Mesenchymal stem cell (in vitro differentiated cells and primary cell): Measurements from ENCODE around the gene MRPS7.

Experiments used
- DNase-seq: peaks from one replicate; pipeline ENCODE4 v3.0.0-alpha.2; 2013
- H2AFZ ChIP-seq: one replicate; pipeline ENCODE4 v1.6.1; 2013; ENCODE audit warnings: low read depth, mild to moderate bottlenecking, control low read depth, inconsistent platforms, low read length, moderate library complexity
- H2AK5ac ChIP-seq: 2 replicates; pipeline ENCODE4 v1.6.1; 2013; ENCODE audit warnings: low read length, moderate library complexity, mild to moderate bottlenecking, inconsistent platforms; ENCODE audit not compliant: severe bottlenecking
- H2BK120ac ChIP-seq: one replicate; pipeline ENCODE4 v1.6.1; 2013; ENCODE audit warnings: low read depth, mild to moderate bottlenecking, inconsistent platforms, low read length, moderate library complexity
- H2BK12ac ChIP-seq, 2 experiments: one replicate each; pipeline ENCODE4 v1.6.1; 2013; ENCODE audit warnings: inconsistent platforms in 2 of 2, low read length in 2 of 2, mild to moderate bottlenecking in 2 of 2, moderate library complexity in 2 of 2, control low read depth in 1 of 2
- H2BK15ac ChIP-seq: one replicate; pipeline ENCODE4 v1.6.1; 2013; ENCODE audit warnings: mild to moderate bottlenecking, low read depth, inconsistent platforms; ENCODE audit not compliant: poor library complexity, severe bottlenecking
- H2BK5ac ChIP-seq: 2 replicates; pipeline ENCODE4 v1.6.1; 2013; ENCODE audit warnings: low read depth, mild to moderate bottlenecking, low read length, control low read depth, inconsistent platforms; ENCODE audit not compliant: poor library complexity, severe bottlenecking
- H3K14ac ChIP-seq, 2 experiments: one replicate each; pipeline ENCODE4 v1.6.1; 2013; ENCODE audit warnings: inconsistent platforms in 2 of 2, low read length in 2 of 2, control low read depth in 1 of 2, mild to moderate bottlenecking in 1 of 2, moderate library complexity in 1 of 2
- H3K18ac ChIP-seq, 2 experiments: one replicate each; pipeline ENCODE4 v1.6.1; 2013; ENCODE audit warnings: inconsistent platforms in 2 of 2, low read length in 2 of 2, control low read depth in 1 of 2, low read depth in 1 of 2, mild to moderate bottlenecking in 1 of 2
- H3K23ac ChIP-seq, 2 experiments: one replicate each; pipeline ENCODE4 v1.6.1; 2013; ENCODE audit warnings: inconsistent platforms in 2 of 2, low read length in 2 of 2, mild to moderate bottlenecking in 2 of 2, moderate library complexity in 2 of 2, control low read depth in 1 of 2
- H3K27ac ChIP-seq: 2 replicates; pipeline ENCODE4 v1.5.1; 2013; ENCODE audit warnings: mild to moderate bottlenecking, moderate library complexity, low read length, control low read depth, inconsistent platforms; ENCODE audit not compliant: poor library complexity, severe bottlenecking
- H3K27me3 ChIP-seq, 2 experiments: 2 replicates each; pipeline versions ENCODE4 v1.6.1 to v1.7.0; 2013; ENCODE audit warnings: low read length in 2 of 2, mild to moderate bottlenecking in 2 of 2, moderate library complexity in 2 of 2, control low read depth in 1 of 2, inconsistent platforms in 1 of 2; ENCODE audit not compliant: control insufficient read depth in 1 of 2, insufficient read depth in 1 of 2
- H3K36me3 ChIP-seq, 2 experiments: 2 replicates each; pipeline versions ENCODE4 v1.6.1 to v1.7.0; 2013; ENCODE audit warnings: low read length in 2 of 2, control low read depth in 1 of 2, inconsistent platforms in 1 of 2, low read depth in 1 of 2, mild to moderate bottlenecking in 1 of 2; ENCODE audit not compliant: insufficient read depth in 2 of 2, control insufficient read depth in 1 of 2
- H3K4ac ChIP-seq, 2 experiments: one replicate each; pipeline ENCODE4 v1.6.1; 2013; ENCODE audit warnings: inconsistent platforms in 2 of 2, low read length in 2 of 2, mild to moderate bottlenecking in 2 of 2, moderate library complexity in 2 of 2, control low read depth in 1 of 2, low read depth in 1 of 2
- H3K4me1 ChIP-seq: 2 replicates; pipeline ENCODE4 v1.6.1; 2013; ENCODE audit warnings: low read depth, low read length, control low read depth; ENCODE audit not compliant: control insufficient read depth, insufficient read depth
- H3K4me2 ChIP-seq: 2 replicates; pipeline ENCODE4 v1.6.1; 2013; ENCODE audit warnings: low read length, mild to moderate bottlenecking, inconsistent platforms; ENCODE audit not compliant: poor library complexity, severe bottlenecking
- H3K4me3 ChIP-seq, 2 experiments: 2 replicates each; pipeline versions ENCODE4 v1.5.1 to v1.7.0; 2013; ENCODE audit warnings: low read length in 2 of 2, mild to moderate bottlenecking in 2 of 2, control low read depth in 1 of 2, low read depth in 1 of 2; ENCODE audit not compliant: insufficient read depth in 1 of 2
- H3K79me1 ChIP-seq: replicated peaks from 2 replicates; pipeline ENCODE4 v1.6.1; 2013; ENCODE audit warnings: mild to moderate bottlenecking, control low read depth, low read length, inconsistent platforms; ENCODE audit not compliant: poor library complexity, severe bottlenecking
- H3K9ac ChIP-seq: 2 replicates; pipeline ENCODE4 v1.7.0; 2013; ENCODE audit warnings: mild to moderate bottlenecking, low read length, moderate library complexity
- H3K9me3 ChIP-seq: 2 replicates; pipeline ENCODE4 v1.7.0; 2013; ENCODE audit warnings: mild to moderate bottlenecking, low read length; ENCODE audit not compliant: control insufficient read depth
- H4K8ac ChIP-seq: one replicate; pipeline ENCODE4 v1.6.1; 2013; ENCODE audit warnings: inconsistent platforms, mild to moderate bottlenecking, low read length, moderate library complexity
- H4K91ac ChIP-seq: one replicate; pipeline ENCODE4 v1.6.1; 2013; ENCODE audit warnings: mild to moderate bottlenecking, low read length, inconsistent platforms
- WGBS: methylation state at CpG from one replicate; pipeline ENCODE4 v1.1.7; 2013; ENCODE audit warnings: mixed read lengths; 5-methylcytosine and 5-hydroxymethylcytosine counted together

MRPS7 gene

GRCh38 chr17:75266316-75267152, 4.9 kb downstream of the MRPS7 start:
- H4K8ac ChIP-seq = no peak overlapping the region
- no peak overlapping the region for H3K9ac ChIP-seq
- no peak overlapping the region for H2BK5ac ChIP-seq
- peaks cover 18% of the 10 kb centered on the region for H3K79me1 ChIP-seq
- no peak overlapping the region for H2BK120ac ChIP-seq
- H3K4me1 ChIP-seq = peaks cover 13% of the 10 kb centered on the region
- no peak overlapping the region for H2BK15ac ChIP-seq
- no peak overlapping the region for H3K23ac ChIP-seq
- H2AK5ac ChIP-seq = no peak overlapping the region
- no peak overlapping the region for H2AFZ ChIP-seq
- no peak overlapping the region for H3K18ac ChIP-seq
- H3K14ac ChIP-seq = no peak overlapping the region
- no peak overlapping the region for H3K4ac ChIP-seq
- no peak overlapping the region for H3K4me2 ChIP-seq
- WGBS = 94% methylated on average over 13 of the region's 13 CpGs
- no peak overlapping the region for H2BK12ac ChIP-seq
- no peaks in the 10 kb centered on the region for H3K27me3 ChIP-seq
- no peak overlapping the region for H3K27ac ChIP-seq
- peak overlapping the region in 1 of 2 experiments; percentile 15 for H3K4me3 ChIP-seq
- H4K91ac ChIP-seq = no peak overlapping the region
- DNase-seq = no peak
- peaks cover 40 to 46% of the 10 kb centered on the region in 2 experiments for H3K36me3 ChIP-seq
- no peaks in the 10 kb centered on the region for H3K9me3 ChIP-seq

- H3K36me3 ChIP-seq = peaks cover 40 to 46% of the 10 kb centered on the region in 2 experiments
- WGBS = 86% methylated on average over 2 of the region's 2 CpGs
- H2BK12ac ChIP-seq = no peak overlapping the region
- H2AK5ac ChIP-seq = no peak overlapping the region
- no peak overlapping the region for H4K8ac ChIP-seq
- H3K4me3 ChIP-seq = no peak overlapping the region
- no peak overlapping the region for H3K27ac ChIP-seq
- H3K79me1 ChIP-seq = peaks cover 20% of the 10 kb centered on the region
- H3K9me3 ChIP-seq = no peaks in the 10 kb centered on the region
- H3K4ac ChIP-seq = no peak overlapping the region
- no peak for DNase-seq
- no peak overlapping the region for H2BK5ac ChIP-seq
- H3K18ac ChIP-seq = no peak overlapping the region
- no peak overlapping the region for H3K4me2 ChIP-seq
- H3K23ac ChIP-seq = no peak overlapping the region
- no peak overlapping the region for H4K91ac ChIP-seq
- H3K27me3 ChIP-seq = no peaks in the 10 kb centered on the region
- no peak overlapping the region for H2AFZ ChIP-seq
- peaks cover 16% of the 10 kb centered on the region for H3K4me1 ChIP-seq
- H3K14ac ChIP-seq = no peak overlapping the region
- H3K9ac ChIP-seq = no peak overlapping the region
- no peak overlapping the region for H2BK15ac ChIP-seq
- no peak overlapping the region for H2BK120ac ChIP-seq
Observed at GRCh38 chr17:75267153-75267410, 5.4 kb downstream of the MRPS7 start.

GRCh38 chr17:75267411-75268232, 5.9 kb downstream of the MRPS7 start:
- no peak overlapping the region for H2AK5ac ChIP-seq

GRCh38 chr17:75269844-75270217, 8.2 kb downstream of the MRPS7 start:
- Histone ChIP-seq H4K8ac (no peak overlapping the region), H3K4ac (peak overlapping the region in 1 of 2 experiments; percentile 6), H3K27ac (no peak overlapping the region), H3K14ac (no peak overlapping the region), H3K4me1 (peaks cover 18% of the 10 kb centered on the region), H3K9ac (peak overlapping the region; percentile 88), H3K36me3 (peaks cover 26 to 34% of the 10 kb centered on the region in 2 experiments), H2BK120ac (no peak overlapping the region), H3K4me3 (peak overlapping the region; percentile 85 to 88), H2AK5ac (no peak overlapping the region), H2BK5ac (no peak overlapping the region), H3K18ac (no peak overlapping the region), H4K91ac (peak overlapping the region; percentile 20), H3K9me3 (no peaks in the 10 kb centered on the region), H2BK12ac (no peak overlapping the region), H2AFZ (peak overlapping the region; percentile 49), H3K27me3 (no peaks in the 10 kb centered on the region), H3K79me1 (peaks cover 13% of the 10 kb centered on the region), H3K4me2 (peak overlapping the region; percentile 85), H2BK15ac (no peak overlapping the region), H3K23ac (no peak overlapping the region)
- WGBS = 36% methylated on average over 6 of the region's 6 CpGs
- no peak for DNase-seq

More at GRCh38 chr17:75267411-75268232, 5.9 kb downstream of the MRPS7 start:
- no peak overlapping the region for H2AFZ ChIP-seq
- no peak overlapping the region for H4K91ac ChIP-seq
- no peak overlapping the region for H3K27ac ChIP-seq
- no peak overlapping the region for H3K9ac ChIP-seq
- no peaks in the 10 kb centered on the region for H3K9me3 ChIP-seq
- H2BK15ac ChIP-seq = peak overlapping the region; percentile 12
- no peak overlapping the region for H3K4me3 ChIP-seq
- no peak for DNase-seq
- peak overlapping the region; percentile 65 for H4K8ac ChIP-seq
- no peak overlapping the region for H3K18ac ChIP-seq
- H2BK12ac ChIP-seq = no peak overlapping the region
- no peak overlapping the region for H3K14ac ChIP-seq
- H3K79me1 ChIP-seq = peaks cover 22% of the 10 kb centered on the region
- H3K4me2 ChIP-seq = no peak overlapping the region
- H2BK5ac ChIP-seq = no peak overlapping the region
- 42% methylated on average over 13 of the region's 14 CpGs for WGBS
- H2BK120ac ChIP-seq = no peak overlapping the region
- H3K23ac ChIP-seq = no peak overlapping the region
- peaks cover 40 to 46% of the 10 kb centered on the region in 2 experiments for H3K36me3 ChIP-seq
- peaks cover 18% of the 10 kb centered on the region for H3K4me1 ChIP-seq
- no peak overlapping the region for H3K4ac ChIP-seq
- H3K27me3 ChIP-seq = no peaks in the 10 kb centered on the region
